ENCODE results near the gene TSPEAR.
A peak's percentile ranks its signal among the peaks of the same experiment; 100 is the strongest.

Gene TSPEAR

GRCh38 chr21:44456214-44456914 lies 255.0 kb downstream of the TSPEAR start:
- no peak for TF ChIP-seq CTCF (IDR thresholded peaks at IDR 0.05; ENCODE audit: low read length, missing control alignments)
- no peak for DNase-seq (ENCODE audit: low read depth)
- H3K4me3 ChIP-seq (replicated peaks; ENCODE audit: low read depth, low read length) = peak overlapping the region; percentile 60

GRCh38 chr21:44455524-44456213 lies 255.7 kb downstream of the TSPEAR start:
- peak overlapping the region; percentile 60 for H3K4me3 ChIP-seq (replicated peaks; ENCODE audit: low read depth, low read length)
- DNase-seq (ENCODE audit: low read depth) = peak; percentile 26
- TF ChIP-seq CTCF (IDR thresholded peaks at IDR 0.05; ENCODE audit: low read length, missing control alignments) = peak; percentile 13

GRCh38 chr21:44454747-44455523 lies 256.4 kb downstream of the TSPEAR start, which contains the start of gene LRRC3:
TSS of gene LRRC3 (plus strand) at chr21:44455510. CDS start at chr21:44456645, 1,135 bp downstream.
- peak; percentile 84 for DNase-seq (ENCODE audit: low read depth)
- no peak for TF ChIP-seq CTCF (IDR thresholded peaks at IDR 0.05; ENCODE audit: low read length, missing control alignments)
- peak within 1 kb of the TSS; percentile 60 for H3K4me3 ChIP-seq (replicated peaks; ENCODE audit: low read depth, low read length)

- TF ChIP-seq CTCF (IDR thresholded peaks at IDR 0.05; ENCODE audit: low read length, missing control alignments) = no peak
- no peak for DNase-seq (ENCODE audit: low read depth)
- no peak overlapping the region for H3K4me3 ChIP-seq (replicated peaks; ENCODE audit: low read depth, low read length)
Observed at GRCh38 chr21:44454058-44454457, 257.3 kb downstream of the TSPEAR start.

GRCh38 chr21:44453120-44453519 lies 258.3 kb downstream of the TSPEAR start:
- no peak overlapping the region for H3K4me3 ChIP-seq (replicated peaks; ENCODE audit: low read depth, low read length)
- no peak for TF ChIP-seq CTCF (IDR thresholded peaks at IDR 0.05; ENCODE audit: low read length, missing control alignments)
- DNase-seq (ENCODE audit: low read depth) = no peak

GRCh38 chr21:44450999-44451398 lies 260.4 kb downstream of the TSPEAR start:
- DNase-seq (ENCODE audit: low read depth) = no peak
- no peak overlapping the region for H3K4me3 ChIP-seq (replicated peaks; ENCODE audit: low read depth, low read length)
- no peak for TF ChIP-seq CTCF (IDR thresholded peaks at IDR 0.05; ENCODE audit: low read length, missing control alignments)

Measured in fibroblast of pulmonary artery (primary cell).